GM19238 (cell line): ENCODE results near the gene GAL.

Source experiments
- DNase-seq: peaks from one replicate; pipeline ENCODE4 v3.0.0; 2011; ENCODE audit warnings: low spot score; ENCODE audit not compliant: insufficient read length

Gene GAL

DNA sequence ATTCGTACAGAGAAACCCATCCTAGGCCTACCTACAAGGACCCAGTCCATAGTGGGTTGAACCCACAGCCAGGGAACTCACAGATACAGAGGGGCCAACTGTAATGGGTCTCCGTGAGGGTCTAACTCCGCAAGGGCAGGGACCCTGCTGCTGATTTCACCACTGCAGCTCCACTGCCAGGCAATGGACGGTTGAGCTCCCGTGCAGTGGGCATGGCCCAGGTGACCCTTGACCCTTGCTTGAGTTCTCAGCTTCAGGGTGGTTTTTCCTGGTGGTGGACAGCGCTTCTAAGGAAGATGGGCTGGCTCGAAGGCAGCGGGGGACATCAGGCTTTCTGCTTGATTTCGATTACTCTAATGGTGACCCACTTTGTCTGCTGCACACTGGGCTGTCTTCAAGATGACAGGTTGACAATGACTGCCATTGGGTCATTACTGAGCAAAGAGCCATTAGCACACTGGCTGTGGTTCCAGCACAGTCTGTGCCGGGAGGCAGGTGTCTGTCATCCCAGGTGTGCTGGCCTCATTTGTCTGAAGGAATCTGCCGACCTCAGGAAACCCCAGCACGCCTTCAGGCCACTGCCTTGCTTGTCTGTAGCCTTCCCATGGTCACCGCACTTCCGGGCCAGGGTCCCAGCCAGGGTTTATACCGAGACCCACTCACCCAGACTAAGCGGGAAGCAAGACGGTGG, 3.7 kb upstream of the GAL start:
- DNase-seq = no peak

GRCh38 chr11:68682531-68682961, 1.8 kb upstream of the GAL start:
- DNase-seq = no peak

DNA sequence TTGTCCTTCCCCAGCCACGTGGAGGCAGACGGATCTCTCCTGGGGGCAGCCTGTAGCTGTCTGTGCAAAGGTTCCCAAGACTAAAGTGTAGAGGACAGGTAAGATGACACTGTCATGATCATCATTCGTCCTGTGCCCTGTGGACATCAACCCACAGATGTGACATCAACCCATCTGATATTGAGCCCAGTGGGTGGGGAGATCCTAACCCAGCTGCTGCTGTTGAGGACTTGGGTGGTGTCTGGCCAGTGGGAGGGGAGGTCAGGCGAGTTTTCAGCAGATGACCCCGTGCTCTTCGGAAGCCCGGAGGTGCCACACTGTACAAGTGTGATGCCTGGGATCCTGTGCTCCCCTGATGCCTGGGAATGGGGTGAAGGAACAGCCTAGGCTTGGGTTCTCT, 1.2 kb upstream of the GAL start:
- DNase-seq = no peak

DNA sequence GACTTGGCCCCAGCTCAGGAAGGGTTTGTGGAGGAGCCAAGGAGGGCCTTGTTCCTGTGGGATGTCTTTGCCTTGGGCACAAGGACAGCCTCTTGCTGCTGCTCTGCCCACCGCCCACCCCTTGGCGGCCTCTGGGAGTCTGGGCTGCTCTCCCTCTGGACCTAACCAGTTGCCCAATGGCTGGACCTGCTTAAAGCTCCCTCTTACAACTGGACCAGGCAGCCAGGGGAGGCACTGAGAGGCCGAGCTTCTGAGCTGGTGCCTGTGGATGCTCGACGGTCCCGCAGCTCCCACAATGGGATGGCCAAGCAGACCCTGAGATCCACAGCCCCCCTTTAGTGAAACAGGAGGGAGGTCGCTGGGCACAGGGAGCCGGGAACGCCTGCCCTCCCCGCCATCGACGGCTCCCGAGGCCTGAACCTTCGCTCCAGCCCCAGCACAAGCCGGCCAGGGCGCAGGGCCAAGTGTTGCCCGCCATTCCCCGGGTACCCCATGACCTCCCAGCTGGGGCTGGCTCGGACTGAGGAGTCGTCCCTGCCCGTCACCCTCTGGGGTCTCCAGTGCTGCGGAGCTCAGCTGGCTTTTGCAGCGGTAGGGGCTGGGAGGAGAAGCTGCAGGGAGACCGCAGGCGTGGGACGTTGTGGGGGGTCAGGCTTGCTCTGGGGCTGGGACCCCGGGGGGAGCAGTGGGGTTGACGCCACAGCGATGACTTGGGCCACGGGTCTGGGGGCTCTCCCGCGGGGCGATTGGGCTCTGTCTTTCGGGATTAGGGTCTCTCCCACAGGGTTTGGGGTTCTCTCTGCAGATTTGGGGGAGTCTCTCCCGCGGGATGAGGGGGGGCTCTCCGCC, 584 bp upstream of the GAL start:
- no peak for DNase-seq

GRCh38 chr11:68685656-68686380, 1.5 kb downstream of the GAL start:
- DNase-seq = no peak

- no peak for DNase-seq
Observed at GRCh38 chr11:68686486-68686885, 2.1 kb downstream of the GAL start.

DNA sequence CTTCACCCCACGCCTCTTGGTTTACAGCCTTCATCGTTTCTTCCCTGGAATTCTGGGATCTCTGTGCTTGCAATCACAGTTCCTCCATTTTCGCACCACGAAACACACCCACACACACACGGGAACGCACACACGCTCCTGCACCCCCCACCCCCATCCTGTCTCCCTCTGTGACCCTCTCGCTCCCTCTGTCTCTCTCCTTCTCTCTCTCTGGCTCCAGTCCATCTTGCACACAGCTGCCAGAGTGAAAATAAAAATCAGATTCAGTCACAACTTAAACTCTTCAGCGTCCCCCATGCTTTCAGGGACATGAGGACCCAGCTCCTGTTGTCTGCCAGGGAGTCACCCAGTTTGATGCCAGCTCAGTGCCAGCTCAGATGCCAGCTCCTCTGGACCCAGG, 3.0 kb downstream of the GAL start:
- DNase-seq = no peak

GRCh38 chr11:68687986-68688385, 3.6 kb downstream of the GAL start:
- no peak for DNase-seq

DNA sequence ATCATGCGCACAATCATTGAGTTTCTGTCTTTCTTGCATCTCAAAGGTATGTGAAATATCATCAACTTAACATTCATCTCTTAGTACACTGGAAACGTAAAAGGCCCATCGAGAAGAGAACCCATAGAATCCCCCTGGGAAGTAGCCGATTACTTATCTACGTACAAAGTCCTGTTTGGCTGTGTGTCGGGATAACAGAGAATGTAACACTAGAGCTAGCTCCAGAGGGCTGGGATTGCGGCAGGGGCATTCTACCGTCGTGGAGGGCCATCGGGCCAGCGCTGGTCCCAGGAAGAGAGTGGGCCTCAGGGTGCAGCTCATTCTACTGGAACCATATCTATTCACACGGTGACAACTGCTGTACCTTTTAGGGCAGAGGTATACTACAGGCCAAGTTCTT, 4.5 kb downstream of the GAL start:
- DNase-seq = no peak

DNA sequence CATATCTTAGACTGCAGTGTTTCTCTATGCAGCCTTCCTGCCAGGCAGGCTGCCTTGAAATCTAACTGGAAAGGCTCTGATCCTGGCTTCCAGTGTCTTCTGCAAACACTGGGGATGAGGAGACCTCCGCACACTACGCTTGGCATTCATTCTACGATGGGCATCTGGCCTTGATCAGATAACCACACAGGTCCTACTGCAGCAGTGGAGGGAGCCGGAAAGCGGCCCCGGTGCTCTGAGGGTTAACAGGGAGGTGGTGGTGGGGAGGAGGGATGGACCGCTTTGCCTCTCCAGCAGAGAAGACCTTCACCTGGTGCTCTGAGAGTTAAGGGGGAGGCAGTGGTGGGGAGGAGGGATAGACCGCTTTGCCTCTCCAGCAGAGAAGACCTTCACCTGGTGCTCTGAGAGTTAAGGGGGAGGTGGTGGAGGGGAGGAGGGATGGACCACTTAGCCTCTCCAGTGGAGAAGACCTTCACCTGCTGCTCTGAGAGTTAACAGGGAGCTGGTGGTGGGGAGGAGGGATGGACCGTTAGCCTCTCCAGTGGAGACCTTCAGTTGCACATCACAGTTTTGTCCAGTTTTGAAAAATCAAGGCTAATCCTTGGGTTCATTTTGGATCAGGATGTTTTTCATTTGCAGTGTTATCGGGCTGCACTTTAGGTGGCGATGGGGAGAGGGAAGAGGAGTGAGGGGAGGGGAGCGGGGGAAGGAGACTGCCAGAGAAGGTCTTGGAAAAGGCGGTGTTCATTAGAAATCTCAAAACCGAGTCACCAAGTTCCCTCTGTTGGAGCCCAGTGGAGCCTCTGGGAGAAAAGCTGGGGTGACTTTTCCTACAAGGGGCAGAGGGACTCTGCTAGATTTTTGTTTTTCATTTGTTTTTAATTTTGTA, 5.6 kb downstream of the GAL start:
- no peak for DNase-seq

GRCh38 chr11:68690671-68691401, 6.5 kb downstream of the GAL start:
- no peak for DNase-seq

GRCh38 chr11:68691402-68691784, 7.0 kb downstream of the GAL start:
- DNase-seq = no peak

GRCh38 chr11:68692115-68692514, 7.8 kb downstream of the GAL start:
- no peak for DNase-seq

GRCh38 chr11:68692871-68693483, 8.6 kb downstream of the GAL start:
- no peak for DNase-seq

DNA sequence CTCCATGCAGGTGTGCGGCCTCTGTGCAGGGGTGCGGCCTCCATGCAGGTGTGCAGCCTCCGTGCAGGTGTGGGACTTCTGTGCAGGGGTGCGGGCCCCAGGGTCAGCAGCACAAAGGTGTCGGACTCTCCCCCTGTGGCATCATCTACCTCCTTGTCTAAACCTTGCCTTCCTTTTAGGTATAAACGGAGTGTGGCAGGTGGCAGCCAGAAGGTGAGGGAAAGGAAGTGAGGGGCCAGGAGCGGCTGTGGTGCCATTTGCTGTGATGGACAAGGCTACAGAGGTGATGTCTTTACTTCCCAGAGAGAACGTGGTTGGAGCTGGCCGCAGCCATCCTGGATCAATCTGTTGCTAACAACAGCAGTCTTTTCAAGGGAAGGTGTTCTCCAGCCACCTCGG, 9.1 kb downstream of the GAL start:
- no peak for DNase-seq

- DNase-seq = no peak
Observed at GRCh38 chr11:68694431-68695297, 10.3 kb downstream of the GAL start.

- no peak for DNase-seq
Observed at GRCh38 chr11:68695531-68695930, 11.2 kb downstream of the GAL start.

GRCh38 chr11:68698993-68699392, 14.6 kb downstream of the GAL start:
- no peak for DNase-seq

DNA sequence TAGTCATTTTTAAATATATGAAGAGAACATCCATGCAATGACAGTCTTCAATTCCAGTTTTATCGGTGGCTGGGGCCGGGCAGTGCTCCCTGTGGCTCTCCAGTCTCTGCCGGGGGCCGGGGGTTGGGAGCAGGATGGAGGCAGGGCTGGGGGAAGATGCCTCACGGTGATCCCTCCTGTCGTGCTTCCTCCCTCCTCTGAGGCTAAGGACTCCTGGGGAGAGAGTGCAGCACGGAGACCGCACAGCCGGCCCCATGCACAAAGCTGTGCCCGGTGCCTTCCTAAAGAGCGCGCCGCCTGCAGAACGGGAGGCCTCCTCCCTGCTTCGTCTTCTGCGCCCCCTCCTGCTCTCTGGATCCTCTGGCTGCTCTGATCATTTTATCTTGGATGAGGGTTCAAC, 20.5 kb downstream of the GAL start:
- no peak for DNase-seq
